Glutamatergic neuron (in vitro differentiated cells): ENCODE data around the gene TSSC4. TPM values are rescaled to one million over a fixed set of nuclear protein-coding genes. Genes with fewer than 3 reads are reported as not detected.
A peak's percentile ranks its signal among the peaks of the same experiment; 100 is the strongest.

Experiments used
- DNase-seq: peaks from one replicate; pipeline ENCODE4 v3.0.0; 2022
- H3K27ac Mint-ChIP-seq: one replicate; pipeline ENCODE4 v1.8.0; 2020; ENCODE audit warnings: mild to moderate bottlenecking, mixed read lengths, inconsistent platforms; ENCODE audit not compliant: unreplicated experiment
- H3K27me3 Mint-ChIP-seq: one replicate; pipeline ENCODE4 v1.8.0; 2020; ENCODE audit warnings: mild to moderate bottlenecking, moderate library complexity, mixed read lengths, inconsistent platforms; ENCODE audit not compliant: unreplicated experiment
- H3K36me3 Mint-ChIP-seq: one replicate; pipeline ENCODE4 v1.8.0; 2020; ENCODE audit warnings: mild to moderate bottlenecking, mixed read lengths, inconsistent platforms; ENCODE audit not compliant: unreplicated experiment
- H3K4me1 Mint-ChIP-seq: one replicate; pipeline ENCODE4 v1.8.0; 2020; ENCODE audit warnings: mild to moderate bottlenecking, low read depth, mixed read lengths, inconsistent platforms; ENCODE audit not compliant: unreplicated experiment
- H3K4me3 Mint-ChIP-seq: one replicate; pipeline ENCODE4 v1.8.0; 2020; ENCODE audit warnings: mild to moderate bottlenecking, mixed read lengths, inconsistent platforms; ENCODE audit not compliant: unreplicated experiment
- H3K9me3 Mint-ChIP-seq: one replicate; pipeline ENCODE4 v1.8.0; 2020; ENCODE audit warnings: mild to moderate bottlenecking, moderate library complexity, mixed read lengths, inconsistent platforms; ENCODE audit not compliant: unreplicated experiment
- CTCF ChIP-seq: fragments of 200-600 bp; sonication (generic); IDR thresholded peaks from one replicate; pipeline ENCODE4 v1.5.0; 2021; ENCODE audit not compliant: partially characterized antibody, unreplicated experiment
- total RNA-seq: library from RNA; stranded (reverse); fragmentation: NEBNext Ultra II Directional; extraction: Animal tissue kit (Norgen Biotek cat#: 25700); gene quantifications from one replicate; pipeline ENCODE4 v1.2.1, GENCODE V29; 2021; ENCODE audit not compliant: unreplicated experiment

Gene TSSC4
- total RNA-seq, 1 donor from 2014 or later, result 49.7 TPM

- Mint-ChIP-seq H3K9me3 (peaks cover 7% of the 10 kb centered on the region), H3K4me3 (no peak overlapping the region), H3K4me1 (no peaks in the 10 kb centered on the region), H3K36me3 (no peaks in the 10 kb centered on the region), H3K27ac (no peak overlapping the region), H3K27me3 (peaks cover 9% of the 10 kb centered on the region)
- no peak for TF ChIP-seq CTCF
- peak; percentile 7 for DNase-seq
Measured at GRCh38 chr11:2432628-2433071, 32.1 kb downstream of the TSSC4 start.

- Mint-ChIP-seq H3K36me3 (no peaks in the 10 kb centered on the region), H3K9me3 (peaks cover 7% of the 10 kb centered on the region), H3K27me3 (peaks cover 9% of the 10 kb centered on the region), H3K4me3 (no peak overlapping the region), H3K27ac (no peak overlapping the region), H3K4me1 (no peaks in the 10 kb centered on the region)
- DNase-seq, result peak; percentile 14
- TF ChIP-seq CTCF, result no peak
Measured at GRCh38 chr11:2433106-2433925, 32.8 kb downstream of the TSSC4 start.

GRCh38 chr11:2434008-2434407, 33.5 kb downstream of the TSSC4 start:
- Mint-ChIP-seq H3K36me3 (no peaks in the 10 kb centered on the region), H3K27ac (no peak overlapping the region), H3K9me3 (peaks cover 7% of the 10 kb centered on the region), H3K4me1 (no peaks in the 10 kb centered on the region), H3K27me3 (peaks cover 11% of the 10 kb centered on the region), H3K4me3 (no peak overlapping the region)
- no peak for DNase-seq
- TF ChIP-seq CTCF, result no peak

GRCh38 chr11:2434506-2435255, 34.1 kb downstream of the TSSC4 start:
- no peak overlapping the region for H3K4me3 Mint-ChIP-seq

More at GRCh38 chr11:2434506-2435255, 34.1 kb downstream of the TSSC4 start:
- DNase-seq, result peak; percentile 3
- Mint-ChIP-seq H3K27me3 (peaks cover 13% of the 10 kb centered on the region), H3K4me1 (no peaks in the 10 kb centered on the region), H3K27ac (no peak overlapping the region), H3K36me3 (no peaks in the 10 kb centered on the region), H3K9me3 (peaks cover 7% of the 10 kb centered on the region)
- no peak for TF ChIP-seq CTCF
